Endodermal cell (in vitro differentiated cells): ENCODE data around the gene NR1I2. TPM values are rescaled to one million over a fixed set of nuclear protein-coding genes. Genes with fewer than 3 reads are reported as not detected.

Experiments
- DNase-seq: peaks from one replicate; pipeline ENCODE4 v3.0.0-alpha.2; 2017
- H3K27ac ChIP-seq: 2 replicates; pipeline ENCODE4 v1.5.1; 2013; ENCODE audit warnings: mild to moderate bottlenecking, low read depth, low read length, moderate library complexity
- H3K27me3 ChIP-seq: 2 replicates; pipeline ENCODE4 v1.6.1; 2013; ENCODE audit warnings: mild to moderate bottlenecking, low read length, moderate library complexity; ENCODE audit not compliant: insufficient read depth, control insufficient read depth, poor library complexity, severe bottlenecking
- H3K36me3 ChIP-seq: 2 replicates; pipeline ENCODE4 v1.7.0; 2013; ENCODE audit warnings: mild to moderate bottlenecking, low read length, moderate library complexity; ENCODE audit not compliant: control insufficient read depth, insufficient read depth
- H3K4me1 ChIP-seq: one replicate; pipeline ENCODE4 v1.7.0; 2013; ENCODE audit warnings: low read length; ENCODE audit not compliant: control insufficient read depth, insufficient read depth
- H3K4me3 ChIP-seq: 2 replicates; pipeline ENCODE4 v1.5.1; 2013; ENCODE audit warnings: mild to moderate bottlenecking, low read length, moderate library complexity
- H3K9ac ChIP-seq: 2 replicates; pipeline ENCODE4 v1.6.1; 2013; ENCODE audit warnings: mild to moderate bottlenecking, low read length, moderate library complexity; ENCODE audit not compliant: poor library complexity, severe bottlenecking; ENCODE audit errors: extremely low read depth
- H3K9me3 ChIP-seq: 2 replicates; pipeline ENCODE4 v1.6.1; 2013; ENCODE audit warnings: mild to moderate bottlenecking, low read length, moderate library complexity; ENCODE audit not compliant: control insufficient read depth
- H3K27ac Mint-ChIP-seq: 2 replicates; pipeline ENCODE4 v1.8.0; 2020; ENCODE audit warnings: mixed read lengths
- H3K27me3 Mint-ChIP-seq: 2 replicates; pipeline ENCODE4 v1.8.0; 2021; ENCODE audit warnings: mild to moderate bottlenecking, mixed read lengths; ENCODE audit not compliant: insufficient read depth
- H3K36me3 Mint-ChIP-seq: 2 replicates; pipeline ENCODE4 v1.8.0; 2020; ENCODE audit warnings: low read depth, mixed read lengths
- H3K4me1 Mint-ChIP-seq: 2 replicates; pipeline ENCODE4 v1.8.0; 2020; ENCODE audit warnings: mixed read lengths
- H3K4me3 Mint-ChIP-seq: 2 replicates; pipeline ENCODE4 v1.8.0; 2020; ENCODE audit warnings: mild to moderate bottlenecking, moderate library complexity, mixed read lengths
- H3K9me3 Mint-ChIP-seq: 2 replicates; pipeline ENCODE4 v1.8.0; 2020; ENCODE audit warnings: mild to moderate bottlenecking, mixed read lengths
- WGBS, 2 experiments: methylation state at CpG; one replicate each; pipeline versions ENCODE4 v1.1.5 to v1.1.7; 2013; ENCODE audit warnings: missing lambda C conversion rate in 2 of 2, mixed read lengths in 1 of 2; ENCODE audit not compliant: insufficient coverage in 1 of 2, insufficient read length in 1 of 2; 5-methylcytosine and 5-hydroxymethylcytosine counted together
- total RNA-seq, 2 donors: library from RNA; stranded (reverse); fragmentation: NEBNext Ultra II Directional in 1 of 2; extraction: Animal tissue kit (Norgen Biotek cat#: 25700) in 1 of 2; gene quantifications; 2 replicates in 1 of 2; 3 replicates in 1 of 2; pipeline ENCODE4 v1.2.1, GENCODE V29; 2021
- TF ChIP-seq, protein P1 (sequence below): fragments of 200-600 bp; sonication (generic); conservative IDR thresholded peaks from 2 replicates; pipeline ENCODE4 v1.5.0; 2021; ENCODE audit warnings: antibody characterized with exemption, mild to moderate bottlenecking

The NR1I2 gene
- total RNA-seq, 2 donors from 2014 or later = 0.20 to 0.29 TPM

DNA sequence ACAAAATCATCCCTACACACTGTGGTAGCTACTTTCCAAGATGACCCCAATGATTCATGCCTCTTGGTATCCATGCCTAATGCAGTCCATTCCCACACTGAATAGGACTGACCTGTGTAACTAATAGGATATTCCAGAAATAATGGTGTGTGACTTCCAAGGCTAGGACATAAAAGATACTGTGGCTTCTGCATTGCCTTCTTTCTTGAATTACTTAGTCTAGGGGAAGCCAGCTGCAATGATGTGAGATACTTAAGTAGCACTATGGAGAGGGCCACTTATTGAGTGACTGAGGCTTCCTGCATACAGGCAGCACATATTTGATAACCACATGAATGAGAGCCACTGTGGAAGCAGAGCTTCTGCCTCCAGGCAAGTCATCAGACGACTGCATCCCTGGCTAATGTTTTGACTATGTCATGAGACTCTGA lies 50.1 kb downstream of the NR1I2 start:
- 80 to 100% methylated on average over 1 of the region's 1 CpG for WGBS, 2 experiments
- H3K27ac ChIP-seq = no peak overlapping the region

GRCh38 chr3:119834754-119835370 lies 53.0 kb downstream of the NR1I2 start:
- no peak overlapping the region for H3K4me3 Mint-ChIP-seq
- Histone ChIP-seq H3K36me3 (peaks cover 10% of the 10 kb centered on the region), H3K9me3 (no peaks in the 10 kb centered on the region), H3K4me1 (no peaks in the 10 kb centered on the region), H3K27ac (no peak overlapping the region), H3K4me3 (no peak overlapping the region), H3K9ac (no peak overlapping the region), H3K27me3 (no peaks in the 10 kb centered on the region)
- H3K4me1 Mint-ChIP-seq = peaks cover 6% of the 10 kb centered on the region
- H3K9me3 Mint-ChIP-seq = no peaks in the 10 kb centered on the region
- TF ChIP-seq, protein P1, sequence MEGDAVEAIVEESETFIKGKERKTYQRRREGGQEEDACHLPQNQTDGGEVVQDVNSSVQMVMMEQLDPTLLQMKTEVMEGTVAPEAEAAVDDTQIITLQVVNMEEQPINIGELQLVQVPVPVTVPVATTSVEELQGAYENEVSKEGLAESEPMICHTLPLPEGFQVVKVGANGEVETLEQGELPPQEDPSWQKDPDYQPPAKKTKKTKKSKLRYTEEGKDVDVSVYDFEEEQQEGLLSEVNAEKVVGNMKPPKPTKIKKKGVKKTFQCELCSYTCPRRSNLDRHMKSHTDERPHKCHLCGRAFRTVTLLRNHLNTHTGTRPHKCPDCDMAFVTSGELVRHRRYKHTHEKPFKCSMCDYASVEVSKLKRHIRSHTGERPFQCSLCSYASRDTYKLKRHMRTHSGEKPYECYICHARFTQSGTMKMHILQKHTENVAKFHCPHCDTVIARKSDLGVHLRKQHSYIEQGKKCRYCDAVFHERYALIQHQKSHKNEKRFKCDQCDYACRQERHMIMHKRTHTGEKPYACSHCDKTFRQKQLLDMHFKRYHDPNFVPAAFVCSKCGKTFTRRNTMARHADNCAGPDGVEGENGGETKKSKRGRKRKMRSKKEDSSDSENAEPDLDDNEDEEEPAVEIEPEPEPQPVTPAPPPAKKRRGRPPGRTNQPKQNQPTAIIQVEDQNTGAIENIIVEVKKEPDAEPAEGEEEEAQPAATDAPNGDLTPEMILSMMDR = no peak
- WGBS, 2 experiments = 93 to 100% methylated on average over 1 to 2 of the region's 2 CpGs
- H3K36me3 Mint-ChIP-seq = peaks cover 19% of the 10 kb centered on the region
- no peak for DNase-seq
- no peak overlapping the region for H3K27ac Mint-ChIP-seq
- no peaks in the 10 kb centered on the region for H3K27me3 Mint-ChIP-seq

More for the DNA sequence above, 50.1 kb downstream of the NR1I2 start:
- no peaks in the 10 kb centered on the region for H3K9me3 ChIP-seq
- Mint-ChIP-seq H3K9me3 (no peaks in the 10 kb centered on the region), H3K27me3 (no peaks in the 10 kb centered on the region), H3K27ac (peak overlapping the region; percentile 50), H3K4me1 (peaks cover 16% of the 10 kb centered on the region), H3K4me3 (no peak overlapping the region), H3K36me3 (peaks cover 9% of the 10 kb centered on the region)
- H3K4me1 ChIP-seq = no peaks in the 10 kb centered on the region
- no peak overlapping the region for H3K9ac ChIP-seq
- no peaks in the 10 kb centered on the region for H3K36me3 ChIP-seq
- no peak overlapping the region for H3K4me3 ChIP-seq
- TF ChIP-seq, protein P1 = no peak
- peak; percentile 31 for DNase-seq
- H3K27me3 ChIP-seq = no peaks in the 10 kb centered on the region

DNA sequence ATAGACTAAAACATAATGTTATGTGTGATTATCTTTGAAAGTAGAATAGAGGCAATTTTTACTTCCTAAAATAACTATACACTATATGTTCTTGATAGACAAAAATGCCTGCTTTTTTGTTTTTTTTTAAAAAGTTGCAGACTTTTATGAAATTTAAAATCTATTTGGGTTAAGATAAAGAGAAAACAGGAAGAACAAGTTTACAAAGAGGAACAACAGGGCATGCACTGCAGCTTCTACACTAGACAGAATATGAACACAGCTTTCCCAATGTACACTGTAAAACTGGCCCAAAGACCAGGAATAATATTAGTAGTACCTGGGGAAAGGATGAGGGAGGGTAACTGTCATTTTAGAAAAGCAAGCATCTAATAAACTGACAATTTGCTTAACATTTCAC lies 53.7 kb downstream of the NR1I2 start:
- H3K4me1 ChIP-seq = no peaks in the 10 kb centered on the region
- Mint-ChIP-seq H3K27ac (no peak overlapping the region), H3K9me3 (no peaks in the 10 kb centered on the region), H3K4me3 (no peak overlapping the region), H3K27me3 (no peaks in the 10 kb centered on the region), H3K36me3 (peaks cover 22% of the 10 kb centered on the region), H3K4me1 (peaks cover 6% of the 10 kb centered on the region)
- no peaks in the 10 kb centered on the region for H3K27me3 ChIP-seq
- no peaks in the 10 kb centered on the region for H3K9me3 ChIP-seq
- H3K4me3 ChIP-seq = no peak overlapping the region
- peaks cover 11% of the 10 kb centered on the region for H3K36me3 ChIP-seq
- H3K9ac ChIP-seq = no peak overlapping the region
- DNase-seq = no peak
- H3K27ac ChIP-seq = no peak overlapping the region
- TF ChIP-seq, protein P1 = no peak
